Pulmonary artery endothelial cell (primary cell): ENCODE data around the gene P4HA2. TPM values are rescaled to one million over a fixed set of nuclear protein-coding genes. Genes with fewer than 3 reads are reported as not detected.

Experiments
- DNase-seq: peaks from one replicate; pipeline ENCODE4 v3.0.0-alpha.2; 2011; ENCODE audit warnings: low read depth, low spot score
- total RNA-seq: library from RNA; depleted of rRNA; stranded (reverse); fragments of >200 nt; gene quantifications from 2 replicates; pipeline ENCODE4 v1.2.3, GENCODE V29; 2014

P4HA2 gene
- total RNA-seq: 68.0 and 88.6 TPM in 2 replicates

GRCh38 chr5:132227485-132228240, at the start of gene P4HA2:
Gene P4HA2 (minus strand): TSS chr5:132227853. CDS start chr5:132218626, 9,227 bp downstream.
- DNase-seq: no peak

GRCh38 chr5:132277256-132277655, 49.6 kb upstream of the P4HA2 start:
- no peak for DNase-seq

- no peak for DNase-seq
Observed at GRCh38 chr5:132275367-132276220, 47.9 kb upstream of the P4HA2 start.

DNA sequence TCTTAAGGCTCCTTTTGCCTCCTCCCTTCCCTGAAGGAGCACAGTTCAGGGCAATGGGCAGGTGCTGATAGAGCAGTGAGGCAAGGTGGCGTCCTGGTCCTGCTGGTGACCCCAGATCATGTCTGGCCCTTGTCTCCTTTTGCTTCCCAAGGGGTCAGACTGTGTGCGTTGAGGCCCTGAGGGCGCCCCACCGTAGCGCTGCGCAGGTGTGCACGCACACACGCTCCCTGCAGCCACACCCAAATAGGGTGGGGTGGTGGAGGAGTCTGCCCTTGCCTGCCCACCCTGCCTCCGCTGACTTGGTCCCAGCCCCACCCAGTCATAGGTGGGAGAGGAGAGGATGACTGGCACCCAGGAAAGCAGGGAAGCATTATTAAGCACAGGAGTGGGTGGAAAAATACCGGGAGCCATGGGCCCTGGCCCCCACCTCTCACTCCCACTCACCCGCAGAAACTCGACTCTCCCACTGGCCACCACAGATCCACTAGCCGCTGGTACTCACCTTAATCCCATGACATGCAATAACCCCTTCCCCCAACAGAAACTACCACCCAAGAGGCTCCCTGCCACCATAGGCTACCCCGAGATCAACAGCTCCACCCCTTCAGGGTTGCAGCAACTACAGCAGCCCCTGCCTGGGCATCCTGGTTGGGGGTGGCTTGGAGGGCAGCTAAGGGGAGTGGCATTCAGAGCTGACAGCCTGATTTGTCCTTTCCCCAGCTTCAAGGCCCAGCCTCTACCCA, 46.6 kb upstream of the P4HA2 start:
- DNase-seq: no peak

DNA sequence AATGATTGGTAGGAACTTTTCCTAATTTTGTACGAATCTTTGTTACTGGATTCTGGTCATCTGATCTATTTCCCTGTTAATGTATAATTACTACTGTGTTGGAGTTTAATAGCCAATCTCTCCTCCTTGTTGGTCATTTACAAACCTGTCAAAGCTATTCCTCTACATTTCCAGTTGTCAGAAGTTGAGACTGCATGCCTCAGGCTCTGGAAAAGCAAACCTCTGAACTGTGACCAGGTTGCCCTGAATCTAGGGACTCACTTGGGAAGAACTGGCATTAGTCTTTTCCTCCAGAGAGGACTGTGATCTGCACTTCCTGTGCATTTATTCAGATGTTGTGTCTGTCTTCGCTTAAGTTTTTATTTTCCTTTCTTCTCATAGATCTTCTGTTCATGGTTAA, 46.0 kb upstream of the P4HA2 start:
- DNase-seq: no peak

DNA sequence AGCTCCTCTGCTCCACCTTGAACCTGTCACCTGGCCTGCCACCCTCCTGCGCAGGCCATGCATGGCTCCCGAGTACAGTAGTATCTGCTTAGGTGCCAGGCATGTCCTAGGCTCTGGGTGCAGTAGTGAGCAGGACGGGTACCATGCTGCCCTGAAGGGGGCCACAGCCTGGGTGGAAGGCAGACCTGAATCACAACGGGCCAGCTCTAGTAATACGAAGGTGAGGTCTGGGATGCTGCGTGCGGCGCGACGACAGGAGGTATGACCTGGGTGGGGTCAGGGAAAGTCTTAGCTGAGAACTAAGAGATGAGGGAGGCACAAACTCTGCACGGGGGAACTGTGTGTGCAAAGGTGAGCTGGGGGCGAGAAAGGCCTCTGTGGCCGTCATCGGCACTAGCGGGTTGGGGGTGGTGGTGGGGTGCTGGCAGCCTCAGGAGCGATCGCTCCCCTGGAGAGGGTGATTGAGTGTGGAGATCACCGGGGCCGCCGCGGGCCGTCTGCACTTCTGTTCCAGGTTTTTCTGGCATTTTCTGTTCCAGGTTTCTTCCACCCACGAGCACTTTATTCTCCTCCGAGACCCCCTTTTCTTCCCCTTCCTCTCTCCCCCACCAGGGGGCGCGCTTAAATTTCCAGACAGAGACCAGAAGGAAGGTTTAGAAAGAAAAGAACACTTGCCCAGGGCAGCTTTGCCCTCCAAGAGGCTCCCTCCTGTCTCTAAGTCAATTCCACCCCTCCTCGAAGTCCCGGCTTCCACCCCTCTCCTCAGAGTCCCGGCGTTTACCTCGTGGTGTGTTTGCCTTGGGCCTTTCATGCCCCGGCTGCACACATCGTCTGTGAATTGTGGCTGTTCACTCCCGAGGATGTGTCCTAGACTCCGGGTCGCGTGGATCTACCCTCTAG, 44.9 kb upstream of the P4HA2 start:
- no peak for DNase-seq

DNA sequence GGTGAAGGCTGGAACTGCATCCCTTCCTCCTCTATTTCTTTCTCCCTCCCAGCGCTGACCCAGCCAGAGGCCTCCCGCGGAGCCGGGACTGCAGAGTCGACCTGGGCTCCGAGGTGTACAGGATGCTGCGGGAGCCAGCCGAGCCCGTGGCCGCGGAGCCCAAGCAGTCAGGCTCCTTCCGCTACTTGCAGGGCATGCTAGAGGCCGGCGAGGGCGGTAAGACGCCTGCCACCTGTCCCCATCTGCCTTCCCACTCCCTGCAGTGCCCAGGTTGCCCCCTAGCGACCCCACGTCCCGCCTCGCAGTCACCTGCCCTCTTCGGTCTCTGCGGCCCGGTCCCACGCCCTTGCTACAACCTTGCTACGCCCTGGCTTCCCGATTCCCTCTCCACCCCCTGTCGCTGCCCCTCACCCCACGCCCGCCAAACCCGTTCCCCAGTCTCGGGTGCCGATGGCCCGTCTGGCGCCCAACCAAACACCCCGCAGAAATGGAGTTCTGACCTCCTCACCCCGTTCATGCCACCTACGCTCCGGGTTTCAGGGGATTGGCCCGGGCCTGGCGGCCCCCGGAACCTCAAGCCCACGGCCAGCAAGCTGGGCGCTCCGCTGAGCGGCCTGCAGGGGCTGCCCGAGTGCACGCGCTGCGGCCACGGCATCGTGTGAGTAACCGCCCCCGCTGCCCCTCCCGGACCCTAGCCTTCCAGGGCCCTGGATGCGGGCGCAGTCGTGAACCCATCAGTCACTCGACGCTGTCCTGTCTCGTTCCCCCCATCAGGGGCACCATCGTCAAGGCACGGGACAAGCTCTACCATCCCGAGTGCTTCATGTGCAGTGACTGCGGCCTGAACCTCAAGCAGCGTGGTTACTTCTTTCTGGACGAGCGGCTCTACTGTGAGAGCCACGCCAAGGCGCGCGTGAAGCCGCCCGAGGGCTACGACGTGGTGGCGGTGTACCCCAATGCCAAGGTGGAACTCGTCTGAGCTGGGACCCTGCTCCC, 43.9 kb upstream of the P4HA2 start:
- DNase-seq: no peak

DNA sequence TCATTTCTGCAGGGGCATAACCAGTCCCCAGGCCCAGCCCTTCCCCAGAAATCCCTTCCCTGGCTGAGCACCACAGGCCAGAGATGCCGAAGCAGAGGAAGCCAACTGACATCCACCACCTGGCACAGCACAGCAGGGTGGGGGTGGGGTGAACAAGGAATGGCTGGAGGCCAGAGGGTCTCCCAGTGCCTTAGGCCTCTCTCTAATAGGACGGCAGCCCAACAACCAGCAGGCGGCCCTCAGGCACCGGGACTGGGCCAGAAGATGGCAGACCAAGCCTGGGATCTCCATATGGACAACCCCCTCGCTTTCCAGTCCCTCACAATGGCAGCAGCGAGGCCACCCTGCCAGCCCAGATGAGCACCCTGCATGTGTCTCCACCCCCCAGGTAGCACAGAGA, 43.1 kb upstream of the P4HA2 start:
- DNase-seq: no peak

DNA sequence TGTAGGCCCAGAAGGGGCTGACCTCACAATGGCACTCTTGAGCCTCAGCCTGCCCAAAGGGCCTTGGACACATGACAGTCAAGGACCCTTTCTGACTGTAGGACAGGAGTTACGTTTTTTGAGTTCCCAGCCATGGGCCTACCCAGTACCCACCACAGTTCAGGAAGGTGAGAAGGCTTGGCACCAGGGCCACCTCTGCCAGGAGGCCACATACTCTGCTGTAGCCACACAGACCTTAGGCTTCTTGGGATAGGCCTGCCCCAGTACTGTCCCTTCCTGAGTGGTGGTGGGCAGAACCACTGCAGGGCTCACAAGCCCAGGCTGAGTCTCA, 42.6 kb upstream of the P4HA2 start:
- no peak for DNase-seq

DNA sequence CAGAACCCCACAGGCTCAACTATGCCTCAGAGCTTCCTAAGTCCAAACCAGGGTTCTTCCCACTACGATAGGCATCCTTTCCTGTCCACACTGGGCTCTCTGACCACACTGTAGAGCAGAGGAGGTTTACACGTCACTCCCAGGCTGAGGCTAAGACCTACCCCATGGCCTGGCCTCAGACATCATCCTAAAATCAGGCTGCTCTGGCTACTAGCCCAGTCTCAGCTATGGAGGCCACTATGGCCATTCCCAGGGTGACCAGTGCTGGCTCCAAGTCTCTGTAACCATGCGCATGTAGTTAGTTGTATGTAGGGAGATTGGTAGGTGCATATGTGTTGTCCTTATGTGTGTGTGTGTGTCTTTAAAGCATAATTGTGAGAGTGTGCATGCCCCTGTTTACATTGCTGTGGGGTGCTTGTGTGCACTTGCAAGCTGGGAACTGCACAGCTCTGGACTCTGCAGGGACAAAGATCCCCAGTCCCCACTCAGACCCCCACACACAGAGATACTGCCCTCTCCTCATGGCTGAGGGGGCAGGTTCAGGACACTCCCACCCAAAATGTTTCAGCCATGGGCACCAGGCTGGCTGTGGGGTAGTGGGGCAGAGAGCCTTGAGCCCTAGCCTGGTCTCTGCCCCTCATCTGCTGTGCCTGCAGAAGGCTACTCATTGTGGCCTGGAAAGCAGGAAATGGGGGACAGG, 42.1 kb upstream of the P4HA2 start:
- no peak for DNase-seq

DNA sequence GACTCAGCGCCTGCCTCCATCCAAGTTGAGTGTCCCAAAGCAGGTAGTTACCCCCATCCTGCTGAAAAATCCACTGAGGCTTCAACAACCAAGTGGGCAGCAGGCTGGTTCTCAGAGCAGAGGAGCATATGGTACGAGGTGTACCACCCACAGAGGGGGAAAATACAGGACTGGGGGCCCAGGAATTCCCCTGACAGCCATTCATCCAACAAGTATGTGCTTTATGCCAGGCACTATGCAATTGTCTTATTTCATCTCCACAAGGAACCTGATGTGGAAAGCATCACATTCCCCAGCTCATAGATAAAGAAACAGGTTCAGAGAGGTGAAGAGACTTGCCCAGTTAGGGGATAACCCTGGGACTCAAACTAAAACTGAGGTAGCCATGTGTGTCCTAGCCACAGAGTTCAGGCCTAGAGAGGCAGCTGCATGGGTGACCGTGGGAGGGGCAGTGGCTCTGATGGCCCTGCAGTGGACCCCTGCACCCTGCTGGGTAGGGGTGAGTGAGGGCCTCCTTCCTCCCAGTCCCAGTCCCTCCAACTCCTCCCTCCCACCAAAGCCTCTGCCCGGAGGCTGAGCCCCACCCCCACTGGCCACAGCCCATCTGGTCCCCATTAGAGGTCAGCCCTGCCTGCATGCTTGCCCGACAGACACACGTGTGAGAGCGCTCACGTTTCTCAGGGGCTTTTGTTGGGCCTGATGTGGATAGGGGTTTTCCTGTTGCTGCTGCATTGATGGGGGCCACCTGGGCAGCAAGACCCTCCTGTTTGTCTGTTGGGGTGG, 41.3 kb upstream of the P4HA2 start:
- no peak for DNase-seq

DNA sequence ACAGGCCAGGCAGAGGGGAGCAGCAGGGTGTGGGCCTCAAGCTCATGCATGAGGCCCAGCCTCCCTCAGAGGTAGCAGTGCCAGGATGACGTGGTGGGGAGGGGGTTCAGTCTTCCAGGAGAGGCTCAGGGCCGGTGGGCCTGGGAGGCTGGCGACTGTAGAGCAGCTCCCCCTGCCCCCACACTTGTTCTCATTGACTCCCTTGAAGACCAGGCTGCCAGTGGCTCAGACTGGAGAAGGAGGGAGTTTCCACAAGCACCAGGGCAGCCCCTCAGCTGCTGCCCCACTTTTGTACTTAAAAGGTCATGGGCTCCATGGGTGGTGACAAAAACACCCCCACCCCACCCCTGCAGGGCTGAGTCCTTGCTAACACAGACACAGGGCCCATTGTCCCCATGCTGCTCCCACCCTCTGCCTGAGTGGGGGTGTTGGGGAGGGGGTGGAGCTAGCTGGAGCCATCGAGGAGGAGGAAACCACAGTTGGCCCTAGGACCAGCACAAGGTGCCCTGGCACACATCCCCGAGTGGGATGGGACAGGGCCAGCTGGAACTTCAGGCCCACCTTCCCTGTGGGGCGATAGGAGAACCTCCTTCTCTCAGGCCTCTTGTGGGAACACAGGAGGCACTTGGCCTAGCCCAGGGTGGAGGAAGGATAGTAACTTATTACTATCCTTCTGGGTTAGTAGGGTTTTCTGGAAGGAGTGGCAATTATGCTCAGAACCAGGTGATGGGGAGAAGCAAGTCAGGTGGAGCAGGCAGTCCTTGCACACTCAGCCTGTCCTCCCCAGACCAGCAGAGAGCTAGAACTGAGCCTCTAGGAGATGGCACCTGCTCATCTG, 40.5 kb upstream of the P4HA2 start:
- no peak for DNase-seq

GRCh38 chr5:132267166-132267739, 39.6 kb upstream of the P4HA2 start:
- DNase-seq: no peak

DNA sequence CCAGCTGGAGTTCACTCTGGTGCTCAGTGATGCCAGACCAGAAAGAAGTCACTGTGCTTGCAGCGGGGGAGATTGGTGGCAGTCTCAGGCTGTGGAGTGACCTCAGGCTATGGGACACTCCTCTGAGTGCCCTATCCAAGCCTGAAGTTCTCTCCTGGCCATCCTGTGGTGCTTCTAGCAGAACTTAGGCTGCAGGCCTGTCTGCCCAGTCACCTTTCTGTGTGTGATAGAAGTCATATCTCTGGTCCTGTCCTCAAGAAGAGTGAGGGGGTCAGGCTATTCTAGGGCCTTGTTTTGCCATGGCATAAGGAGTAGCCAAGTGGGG, 39.1 kb upstream of the P4HA2 start:
- DNase-seq: no peak

DNA sequence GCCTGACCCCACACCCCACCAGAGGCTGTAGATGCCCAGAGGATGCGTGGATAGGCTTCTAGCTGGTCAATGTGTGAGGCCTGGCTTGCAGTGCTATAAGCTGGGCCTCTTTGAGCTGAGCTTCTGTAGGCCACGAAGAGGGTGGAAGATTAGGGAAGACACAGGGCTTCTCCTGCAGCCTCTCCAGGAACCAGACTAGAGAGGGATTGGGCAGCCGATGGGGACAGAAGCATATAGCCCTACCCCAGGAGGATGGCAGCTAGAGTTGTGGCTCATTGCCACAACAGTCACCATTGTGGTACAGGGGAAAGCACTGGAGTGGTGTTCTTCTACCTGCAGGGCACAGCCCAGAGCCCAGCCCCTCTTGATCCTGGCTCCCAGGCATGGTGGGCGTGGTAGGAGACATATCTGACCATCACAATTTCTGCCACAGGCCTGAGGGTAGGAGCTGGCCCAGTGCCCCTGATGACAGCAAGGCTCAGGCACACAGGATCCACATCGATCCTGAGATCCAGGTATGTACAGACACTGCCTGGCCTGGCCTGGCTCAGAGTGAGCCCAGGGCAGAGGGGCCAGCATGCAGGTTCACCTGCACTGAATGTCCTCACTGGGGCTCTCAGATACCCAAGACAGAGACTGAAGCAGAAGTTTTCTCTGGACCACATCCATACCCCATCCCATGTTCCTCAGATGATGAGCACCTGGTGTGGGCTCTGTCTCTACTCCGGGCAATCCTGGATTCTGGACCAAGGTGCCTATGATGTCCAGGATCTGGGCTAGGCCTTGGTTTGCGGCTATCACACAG, 38.6 kb upstream of the P4HA2 start:
- DNase-seq: no peak

DNA sequence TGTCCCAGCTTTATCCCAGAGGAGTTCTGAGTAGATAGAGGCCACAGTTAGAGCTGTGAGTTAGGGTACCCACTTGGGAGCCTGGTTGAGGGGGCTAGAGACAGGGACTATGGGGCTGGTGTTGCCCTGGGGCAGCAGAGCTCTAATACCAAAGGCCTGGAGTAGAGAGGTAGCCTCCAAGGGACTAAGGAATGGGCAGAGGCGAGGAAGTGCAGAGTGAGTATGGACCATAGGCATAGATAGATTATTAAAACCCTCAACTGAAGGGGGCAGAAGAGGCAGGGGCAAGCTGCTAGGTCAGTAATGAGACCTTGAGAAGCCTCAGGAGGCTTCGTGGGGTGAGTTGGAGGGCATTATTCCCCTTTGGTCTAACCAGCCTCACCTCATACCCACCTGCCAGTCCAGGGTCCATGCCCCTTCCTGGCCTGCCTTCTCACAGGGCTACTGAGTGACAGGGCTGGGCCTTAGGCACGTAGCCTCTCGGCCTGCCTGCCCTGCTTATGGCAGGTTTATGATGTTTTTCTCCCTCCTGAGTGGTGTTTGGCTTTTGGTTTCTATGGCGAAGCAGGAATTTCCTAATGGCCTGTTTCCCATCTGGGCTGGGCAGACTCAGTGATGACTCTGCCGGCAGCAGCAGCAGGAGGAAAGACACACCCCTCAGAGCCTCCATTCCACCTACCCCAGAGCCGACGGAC, 37.8 kb upstream of the P4HA2 start:
- DNase-seq: peak; percentile 91
